Endothelial cell of umbilical vein (primary cell): ENCODE results near the gene TEKT1. TPM values are rescaled to one million over a fixed set of nuclear protein-coding genes. Genes with fewer than 3 reads are reported as not detected.

Experiments used
- BruUV-seq: library from RNA; stranded (reverse); fragments of 400-500 nt; replicated peaks from 2 replicates; lab custom pipeline; 2021; lab: Mats Ljungman, UMichigan
- CTCF ChIA-PET: fragments of 300-600, 350-600 bp; sonication (Branson Sonifier 250); formaldehyde crosslinking; loops from one replicate; lab custom pipeline; 2021; ENCODE audit warnings: antibody characterized with exemption, inconsistent platforms; lab: Charles Lee
- POLR2A ChIA-PET: fragments of 300-600, 350-600 bp; sonication (Branson Sonifier 250); formaldehyde crosslinking; loops from one replicate; lab custom pipeline; 2021; ENCODE audit warnings: antibody characterized with exemption, inconsistent platforms; lab: Charles Lee
- DNase-seq: peaks from one replicate; pipeline ENCODE4 v3.0.0-alpha.2; 2011; ENCODE audit warnings: low read depth, low spot score
- FAIRE-seq: peaks from 2 replicates; lab custom pipeline; 2011; peaks lifted over from hg19 to GRCh38; lab: Jason Lieb, UNC
- H2AFZ ChIP-seq: 2 replicates; pipeline ENCODE4 v1.6.0; 2012; ENCODE audit warnings: low read depth, low read length, control low read depth, inconsistent platforms
- H3K27ac ChIP-seq: 2 replicates; pipeline ENCODE4 v1.5.1; 2011; ENCODE audit warnings: low read depth, mild to moderate bottlenecking, control low read depth, low read length, moderate library complexity; ENCODE audit not compliant: insufficient read depth
- H3K27me3 ChIP-seq, 2 experiments: 2 replicates each; pipeline versions ENCODE4 v1.6.0 to v1.6.1; 2011; ENCODE audit warnings: low read length in 2 of 2, mixed read lengths in 1 of 2; ENCODE audit not compliant: control insufficient read depth in 2 of 2, insufficient read depth in 2 of 2
- H3K36me3 ChIP-seq, 2 experiments: 2 replicates in 1 of 2; 3 replicates in 1 of 2; pipeline ENCODE4 v1.5.1; 2011; ENCODE audit warnings: low read length in 2 of 2, mild to moderate bottlenecking in 1 of 2, moderate library complexity in 1 of 2; ENCODE audit not compliant: control insufficient read depth in 2 of 2, insufficient read depth in 2 of 2; ENCODE audit errors: extremely low read depth in 1 of 2
- H3K4me1 ChIP-seq: 3 replicates; pipeline ENCODE4 v1.5.1; 2011; ENCODE audit warnings: mild to moderate bottlenecking, low read length; ENCODE audit not compliant: control insufficient read depth, insufficient read depth; ENCODE audit errors: extremely low read depth
- H3K4me2 ChIP-seq: 2 replicates; pipeline ENCODE4 v1.6.1; 2011; ENCODE audit warnings: low read length, control low read depth, mixed read lengths; ENCODE audit not compliant: insufficient read depth
- H3K4me3 ChIP-seq, 3 experiments: fragments of 200-600 bp in 1 of 3; sonication (generic), shearing (Covaris generic) in 1 of 3; replicated peaks in 1 of 3; 2 replicates each; pipeline ENCODE4 v1.5.1; 2011 to 2016; ENCODE audit warnings: control low read depth in 3 of 3, low read length in 3 of 3, mild to moderate bottlenecking in 2 of 3, inconsistent platforms in 1 of 3, low read depth in 1 of 3, moderate library complexity in 1 of 3; ENCODE audit not compliant: insufficient read depth in 1 of 3
- H3K79me2 ChIP-seq: 2 replicates; pipeline ENCODE4 v1.6.0; 2012; ENCODE audit warnings: low read length, inconsistent platforms; ENCODE audit not compliant: control insufficient read depth, insufficient read depth
- H3K9ac ChIP-seq: replicated peaks from 2 replicates; pipeline ENCODE3; 2011; ENCODE audit warnings: low read length, control low read depth; ENCODE audit not compliant: insufficient read depth; ENCODE audit errors: extremely low read depth
- H3K9me1 ChIP-seq: replicated peaks from 3 replicates; pipeline ENCODE4 v1.6.0; 2011; ENCODE audit warnings: mild to moderate bottlenecking, low read length; ENCODE audit not compliant: control insufficient read depth, insufficient read depth; ENCODE audit errors: extremely low read depth
- H3K9me3 ChIP-seq: replicated peaks from 2 replicates; pipeline ENCODE4 v1.5.1; 2012; ENCODE audit warnings: low read length, inconsistent platforms; ENCODE audit not compliant: control insufficient read depth, insufficient read depth
- H4K20me1 ChIP-seq: replicated peaks from 2 replicates; pipeline ENCODE3; 2011; ENCODE audit warnings: mild to moderate bottlenecking, low read length; ENCODE audit not compliant: control insufficient read depth, insufficient read depth; ENCODE audit errors: extremely low read depth
- CTCF ChIP-seq, 2 donors: IDR thresholded peaks; 1 replicate in 1 of 2; 2 replicates in 1 of 2; pipeline ENCODE4 v1.5.1; 2011; ENCODE audit warnings: low read length in 2 of 2, mild to moderate bottlenecking in 2 of 2, moderate library complexity in 2 of 2, control low read depth in 1 of 2, inconsistent platforms in 1 of 2, low read depth in 1 of 2; ENCODE audit not compliant: insufficient read depth in 1 of 2; ENCODE audit errors: extremely low read depth in 1 of 2
- EZH2 ChIP-seq: IDR thresholded peaks from 2 replicates; pipeline ENCODE4 v1.6.1; 2012; ENCODE audit warnings: borderline replicate concordance, low read depth, mild to moderate bottlenecking, moderate library complexity, low read length, inconsistent platforms; ENCODE audit not compliant: severe bottlenecking
- FOS ChIP-seq: IDR thresholded peaks from 2 replicates; pipeline ENCODE4 v1.6.1; 2011; ENCODE audit warnings: mild to moderate bottlenecking, low read length, moderate library complexity, borderline replicate concordance; ENCODE audit not compliant: insufficient read depth
- GATA2 ChIP-seq: IDR thresholded peaks from 2 replicates; pipeline ENCODE4 v1.7.0; 2011; ENCODE audit warnings: low read depth, mild to moderate bottlenecking, moderate library complexity, mixed read lengths, low read length; ENCODE audit not compliant: insufficient read length, insufficient read depth
- JUN ChIP-seq: IDR thresholded peaks from 2 replicates; pipeline ENCODE4 v1.6.1; 2011; ENCODE audit warnings: borderline replicate concordance, low read depth; ENCODE audit not compliant: insufficient read length, insufficient read depth
- MAX ChIP-seq: IDR thresholded peaks from 2 replicates; pipeline ENCODE4 v1.6.1; 2011; ENCODE audit not compliant: insufficient read depth, insufficient read length
- MYC ChIP-seq: IDR thresholded peaks from one replicate; pipeline ENCODE4 v1.6.1; 2011; ENCODE audit warnings: mild to moderate bottlenecking, low read depth, low read length
- POLR2A ChIP-seq: IDR thresholded peaks from 2 replicates; pipeline ENCODE4 v1.6.1; 2012; ENCODE audit warnings: low read depth, mild to moderate bottlenecking, control low read depth, low read length
- POLR2AphosphoS5 ChIP-seq: IDR thresholded peaks from 2 replicates; pipeline ENCODE4 v1.6.1; 2012; ENCODE audit warnings: low read depth, mild to moderate bottlenecking, control low read depth, low read length, moderate library complexity; ENCODE audit not compliant: insufficient read depth
- dilution Hi-C: fragments of 300-500 bp; cut with MboI; formaldehyde crosslinking; loops from one replicate; pipeline ENCODE4 v1.15.0; 2019; ENCODE audit warnings: low sequenced_read_pairs; ENCODE audit not compliant: extremely low pct_ligation_motif_present
- intact Hi-C: fragments of 100-400 bp; cut with micrococcal nuclease; formaldehyde crosslinking; loops from one replicate; pipeline ENCODE4 v1.10.0; 2022
- polyA plus RNA-seq, 4 experiments: library from polyadenylated mRNA; depleted of rRNA in 3 of 4; stranded (reverse) in 3 of 4; unstranded in 1 of 4; fragments of >200 nt; gene quantifications; 2 replicates each; pipeline versions ENCODE4 v1.2.1 to v1.2.3, GENCODE V29; 2011 to 2012; ENCODE audit warnings: missing spikeins in 1 of 4
- total RNA-seq: library from RNA; stranded (reverse); gene quantifications from 2 replicates; pipeline ENCODE4 v1.2.3, GENCODE V29; 2021

The TEKT1 gene
- total and polyA plus RNA-seq, 2 donors (not counting 3 experiments of a cell fraction or from before 2014, with no cell fraction given): not detected

- H4K20me1 ChIP-seq: no peaks in the 10 kb centered on the region
- H3K79me2 ChIP-seq: no peaks in the 10 kb centered on the region
- CTCF ChIA-PET: interaction anchor here (1.3 kb wide), 1 partner anchor 49 kb away, joined by 5 read pairs; no protein-coding TSS in a partner anchor
- H3K36me3 ChIP-seq: no peaks in the 10 kb centered on the region
- no peaks in the 10 kb centered on the region for H3K4me1 ChIP-seq
- TF ChIP-seq GATA2 (no peak), MAX (no peak), JUN (no peak), FOS (no peak)
- H3K27ac ChIP-seq: no peak overlapping the region
- peaks cover 27 to 35% of the 10 kb centered on the region in 2 experiments for H3K27me3 ChIP-seq
- H3K4me3 ChIP-seq: no peak overlapping the region
- dilution Hi-C loops (no loop called here), intact Hi-C loops (no loop called here)
- no peak overlapping the region for H3K4me2 ChIP-seq
- no peak overlapping the region for H3K9ac ChIP-seq
- no peaks in the 10 kb centered on the region for H3K9me1 ChIP-seq
- POLR2A ChIA-PET: no interaction called here
- no peak overlapping the region for H2AFZ ChIP-seq
- BruUV-seq: no TSS peak
- H3K9me3 ChIP-seq: no peaks in the 10 kb centered on the region
- DNase-seq (no peak), FAIRE-seq (no peak)
These were observed 30.6 kb upstream of the TEKT1 start for GRCh38 chr17:6862122-6862521.

GRCh38 chr17:6857904-6858303 lies 26.4 kb upstream of the TEKT1 start:
- BruUV-seq: no TSS peak
- dilution Hi-C loops: no loop called here
- H3K79me2 ChIP-seq: no peaks in the 10 kb centered on the region

More at GRCh38 chr17:6857904-6858303, 26.4 kb upstream of the TEKT1 start:
- DNase-seq (no peak), FAIRE-seq (no peak)
- no peaks in the 10 kb centered on the region for H4K20me1 ChIP-seq
- no peak overlapping the region for H3K4me3 ChIP-seq
- ChIA-PET CTCF (no interaction called here), POLR2A (no interaction called here)
- no peak overlapping the region for H2AFZ ChIP-seq
- no peaks in the 10 kb centered on the region for H3K9me3 ChIP-seq
- intact Hi-C loops: no loop called here
- no peaks in the 10 kb centered on the region for H3K36me3 ChIP-seq
- peaks cover 16 to 24% of the 10 kb centered on the region in 2 experiments for H3K27me3 ChIP-seq
- H3K4me1 ChIP-seq: no peaks in the 10 kb centered on the region
- H3K9ac ChIP-seq: no peak overlapping the region
- H3K9me1 ChIP-seq: no peaks in the 10 kb centered on the region
- no peak for TF ChIP-seq JUN
- no peak for TF ChIP-seq MYC
- no peak for TF ChIP-seq FOS
- no peak for TF ChIP-seq POLR2A
- TF ChIP-seq POLR2AphosphoS5: no peak
- TF ChIP-seq GATA2: no peak
- no peak for TF ChIP-seq CTCF (IDR thresholded peaks at IDR 0.05; ENCODE audit: extremely low read depth in 1 of 2, insufficient read depth in 1 of 2, low read depth in 1 of 2, low read length in 2 of 2)
- no peak for TF ChIP-seq MAX
- no peak for TF ChIP-seq EZH2
- no peak overlapping the region for H3K4me2 ChIP-seq
- H3K27ac ChIP-seq: no peak overlapping the region
